ENCODE measurements around the gene MDFI.

The MDFI gene

GRCh38 chr6:41630069-41630468 lies 8.2 kb upstream of the MDFI start:
- H3K27me3 ChIP-seq (ENCODE audit: control insufficient read depth in 5 of 5, insufficient read depth in 4 of 5, low read length in 5 of 5), result peaks cover 0 to 4% (median 0%) of the 10 kb centered on the region in 5 donors
- no peak overlapping the region for H3K27ac ChIP-seq (ENCODE audit: low read depth, low read length)
- H3K4me3 ChIP-seq (ENCODE audit: low read depth in 1 of 5, low read length in 5 of 5), result no peak overlapping the region
- peaks cover 6 to 33% (median 25%) of the 10 kb centered on the region in 5 donors for H3K4me1 ChIP-seq (ENCODE audit: control insufficient read depth in 5 of 5, insufficient read depth in 5 of 5, low read length in 5 of 5)
- H3K36me3 ChIP-seq (ENCODE audit: control insufficient read depth in 5 of 5, insufficient read depth in 5 of 5, low read length in 5 of 5), result no peaks in the 10 kb centered on the region
- no peaks in the 10 kb centered on the region for H3K9me3 ChIP-seq (ENCODE audit: control insufficient read depth in 5 of 5, low read length in 5 of 5)
- H3K9ac ChIP-seq (ENCODE audit: low read length in 5 of 5), result no peak overlapping the region

- no peaks in the 10 kb centered on the region for H3K36me3 ChIP-seq (ENCODE audit: control insufficient read depth in 5 of 5, insufficient read depth in 5 of 5, low read length in 5 of 5)
- H3K27me3 ChIP-seq (ENCODE audit: control insufficient read depth in 5 of 5, insufficient read depth in 4 of 5, low read length in 5 of 5), result peaks cover 0 to 4% (median 0%) of the 10 kb centered on the region in 5 donors
- H3K9me3 ChIP-seq (ENCODE audit: control insufficient read depth in 5 of 5, low read length in 5 of 5), result no peaks in the 10 kb centered on the region
- H3K27ac ChIP-seq (ENCODE audit: low read depth, low read length), result no peak overlapping the region
- peaks cover 2 to 30% (median 22%) of the 10 kb centered on the region in 5 donors for H3K4me1 ChIP-seq (ENCODE audit: control insufficient read depth in 5 of 5, insufficient read depth in 5 of 5, low read length in 5 of 5)
- H3K4me3 ChIP-seq (ENCODE audit: low read depth in 1 of 5, low read length in 5 of 5), result no peak overlapping the region
- H3K9ac ChIP-seq (ENCODE audit: low read length in 5 of 5), result no peak overlapping the region
Measured at GRCh38 chr6:41630946-41631345, 7.3 kb upstream of the MDFI start.

- H3K4me1 ChIP-seq (ENCODE audit: control insufficient read depth in 5 of 5, insufficient read depth in 5 of 5, low read length in 5 of 5), result peaks cover 0 to 39% (median 30%) of the 10 kb centered on the region in 5 donors
- peaks cover 0 to 12% (median 6%) of the 10 kb centered on the region in 5 donors for H3K27me3 ChIP-seq (ENCODE audit: control insufficient read depth in 5 of 5, insufficient read depth in 4 of 5, low read length in 5 of 5)
- H3K27ac ChIP-seq (ENCODE audit: low read depth, low read length), result no peak overlapping the region
- H3K9ac ChIP-seq (ENCODE audit: low read length in 5 of 5), result no peak overlapping the region
- no peak overlapping the region for H3K4me3 ChIP-seq (ENCODE audit: low read depth in 1 of 5, low read length in 5 of 5)
- no peaks in the 10 kb centered on the region for H3K9me3 ChIP-seq (ENCODE audit: control insufficient read depth in 5 of 5, low read length in 5 of 5)
- no peaks in the 10 kb centered on the region for H3K36me3 ChIP-seq (ENCODE audit: control insufficient read depth in 5 of 5, insufficient read depth in 5 of 5, low read length in 5 of 5)
Measured at GRCh38 chr6:41633056-41633634, 5.1 kb upstream of the MDFI start.

DNA sequence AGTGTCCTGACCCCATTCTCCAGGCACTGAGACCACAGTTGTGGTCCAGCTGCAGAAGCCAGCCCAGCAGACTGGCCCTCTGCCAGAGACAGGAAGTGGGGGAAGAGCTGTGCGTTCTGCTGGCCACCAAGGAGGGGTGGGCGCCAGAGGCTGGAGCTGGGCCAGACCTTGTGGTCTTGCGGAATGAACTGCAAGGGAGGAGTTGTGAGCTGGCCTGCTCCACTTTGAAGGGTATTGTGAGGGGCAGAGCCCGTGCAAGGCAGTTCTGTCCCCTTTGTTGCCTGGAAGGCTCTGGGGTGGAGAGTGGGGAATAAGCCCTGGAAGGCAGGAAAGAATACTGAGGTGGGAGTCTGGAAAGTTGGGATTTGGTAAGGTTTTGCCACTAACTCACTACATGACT lies 3.6 kb upstream of the MDFI start:
- Histone ChIP-seq H3K4me1 (ENCODE audit: control insufficient read depth in 5 of 5, insufficient read depth in 5 of 5, low read length in 5 of 5) (peaks cover 0 to 53% (median 43%) of the 10 kb centered on the region in 5 donors), H3K27me3 (ENCODE audit: control insufficient read depth in 5 of 5, insufficient read depth in 4 of 5, low read length in 5 of 5) (peaks cover 0 to 18% (median 10%) of the 10 kb centered on the region in 5 donors), H3K9me3 (ENCODE audit: control insufficient read depth in 5 of 5, low read length in 5 of 5) (no peaks in the 10 kb centered on the region), H3K9ac (ENCODE audit: low read length in 5 of 5) (no peak overlapping the region), H3K36me3 (ENCODE audit: control insufficient read depth in 5 of 5, insufficient read depth in 5 of 5, low read length in 5 of 5) (no peaks in the 10 kb centered on the region), H3K4me3 (ENCODE audit: low read depth in 1 of 5, low read length in 5 of 5) (no peak overlapping the region), H3K27ac (ENCODE audit: low read depth, low read length) (no peak overlapping the region)

DNA sequence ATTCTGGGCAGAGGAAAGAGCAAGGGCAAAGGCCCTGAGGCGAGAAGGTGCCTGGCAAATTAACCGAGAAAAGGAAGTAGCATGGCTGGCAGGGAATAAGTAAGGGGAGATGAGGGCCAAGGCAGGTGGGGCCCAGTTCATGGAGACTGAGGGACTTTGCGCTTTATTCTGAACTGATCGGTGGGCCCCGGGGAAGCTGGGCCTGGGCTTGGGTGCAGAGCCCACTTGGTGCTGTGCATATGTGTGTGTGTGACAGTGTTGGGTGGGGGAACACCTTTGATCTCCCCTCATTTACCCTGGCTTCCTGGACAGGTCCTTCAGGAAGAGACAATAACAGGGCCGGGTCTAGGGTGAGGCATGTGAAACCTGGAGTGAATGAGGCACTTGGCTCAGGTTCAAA lies 2.9 kb upstream of the MDFI start:
- H3K9ac ChIP-seq (ENCODE audit: low read length in 5 of 5), result no peak overlapping the region
- H3K9me3 ChIP-seq (ENCODE audit: control insufficient read depth in 5 of 5, low read length in 5 of 5), result no peaks in the 10 kb centered on the region
- H3K27ac ChIP-seq (ENCODE audit: low read depth, low read length), result peak overlapping the region; percentile 16
- H3K27me3 ChIP-seq (ENCODE audit: control insufficient read depth in 5 of 5, insufficient read depth in 4 of 5, low read length in 5 of 5), result peaks cover 0 to 24% (median 11%) of the 10 kb centered on the region in 5 donors
- H3K36me3 ChIP-seq (ENCODE audit: control insufficient read depth in 5 of 5, insufficient read depth in 5 of 5, low read length in 5 of 5), result no peaks in the 10 kb centered on the region
- no peak overlapping the region for H3K4me3 ChIP-seq (ENCODE audit: low read depth in 1 of 5, low read length in 5 of 5)
- H3K4me1 ChIP-seq (ENCODE audit: control insufficient read depth in 5 of 5, insufficient read depth in 5 of 5, low read length in 5 of 5), result peaks cover 0 to 60% (median 51%) of the 10 kb centered on the region in 5 donors

DNA sequence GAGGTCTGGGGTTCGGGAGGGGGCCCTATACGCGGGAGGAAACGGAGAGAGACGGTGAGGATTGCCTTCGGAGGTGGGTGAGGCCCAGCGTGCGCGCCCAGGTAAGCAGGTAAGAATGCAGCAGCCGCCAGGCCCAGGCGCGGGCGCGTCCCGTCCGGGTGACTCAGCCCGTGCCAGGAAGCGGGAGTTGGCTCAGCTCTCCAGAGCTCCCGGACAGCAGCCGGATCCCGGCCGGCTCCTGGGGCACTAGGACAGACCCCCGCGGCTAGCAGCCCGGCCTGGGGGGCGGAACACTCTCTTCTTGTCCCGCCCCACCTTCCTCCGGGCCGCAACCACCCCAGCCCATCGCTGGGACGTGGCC lies 1.5 kb upstream of the MDFI start:
- Histone ChIP-seq H3K27me3 (ENCODE audit: control insufficient read depth in 5 of 5, insufficient read depth in 4 of 5, low read length in 5 of 5) (peaks cover 0 to 24% (median 11%) of the 10 kb centered on the region in 5 donors), H3K9ac (ENCODE audit: low read length in 5 of 5) (peak overlapping the region in 3 of 5 donors; percentile 55 to 82 (median 60)), H3K36me3 (ENCODE audit: control insufficient read depth in 5 of 5, insufficient read depth in 5 of 5, low read length in 5 of 5) (no peaks in the 10 kb centered on the region), H3K4me1 (ENCODE audit: control insufficient read depth in 5 of 5, insufficient read depth in 5 of 5, low read length in 5 of 5) (peaks cover 2 to 74% (median 58%) of the 10 kb centered on the region in 5 donors), H3K9me3 (ENCODE audit: control insufficient read depth in 5 of 5, low read length in 5 of 5) (no peaks in the 10 kb centered on the region), H3K4me3 (ENCODE audit: low read depth in 1 of 5, low read length in 5 of 5) (peak overlapping the region in 4 of 5 donors; percentile 6 to 65 (median 62)), H3K27ac (ENCODE audit: low read depth, low read length) (peak overlapping the region; percentile 45)

DNA sequence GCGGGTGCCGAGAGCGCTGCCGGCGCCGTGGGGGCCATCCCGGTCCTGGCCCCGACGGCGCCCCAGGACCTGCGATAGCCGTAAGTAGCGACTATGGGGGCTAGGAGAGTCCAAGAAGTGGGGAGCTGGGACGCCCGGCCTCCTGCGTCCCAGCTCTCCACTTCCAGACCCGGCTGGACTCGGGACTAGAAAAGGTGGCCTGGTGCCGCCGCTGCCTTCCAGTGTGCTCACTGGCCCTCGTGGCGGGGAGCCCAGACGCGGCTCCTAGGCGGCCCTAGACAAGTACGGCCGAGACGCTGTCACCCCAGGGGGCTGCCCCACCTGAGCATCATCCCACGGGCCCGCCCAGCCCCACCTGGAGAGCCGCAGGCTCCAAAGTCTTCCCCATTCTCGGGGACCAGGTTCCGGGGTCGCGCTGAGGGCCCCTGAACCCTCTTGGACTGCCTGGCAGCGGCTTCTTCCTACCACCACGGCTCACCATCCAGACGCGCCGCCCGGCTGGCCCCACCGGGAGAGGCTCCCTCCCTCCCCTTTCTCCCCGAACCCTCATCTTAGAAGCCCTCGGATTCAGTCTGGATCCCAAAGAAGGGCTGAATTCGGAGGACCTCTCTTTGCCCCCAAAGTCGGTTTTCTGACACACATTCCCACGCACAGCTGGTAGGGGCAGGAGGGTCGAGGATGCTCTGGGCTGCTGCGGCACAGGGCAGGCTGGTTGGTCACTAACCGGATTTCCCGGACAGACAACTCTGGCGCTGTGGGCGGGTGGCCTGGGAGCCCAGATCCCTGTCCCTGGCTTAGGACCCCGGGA lies 870 bp upstream of the MDFI start:
- Histone ChIP-seq H3K4me3 (ENCODE audit: low read depth in 1 of 5, low read length in 5 of 5) (peak overlapping the region in 4 of 5 donors; percentile 53 to 65 (median 62)), H3K27me3 (ENCODE audit: control insufficient read depth in 5 of 5, insufficient read depth in 4 of 5, low read length in 5 of 5) (peaks cover 0 to 24% (median 11%) of the 10 kb centered on the region in 5 donors), H3K9me3 (ENCODE audit: control insufficient read depth in 5 of 5, low read length in 5 of 5) (no peaks in the 10 kb centered on the region), H3K9ac (ENCODE audit: low read length in 5 of 5) (peak overlapping the region in 3 of 5 donors; percentile 55 to 82 (median 60)), H3K36me3 (ENCODE audit: control insufficient read depth in 5 of 5, insufficient read depth in 5 of 5, low read length in 5 of 5) (no peaks in the 10 kb centered on the region), H3K27ac (ENCODE audit: low read depth, low read length) (peak overlapping the region; percentile 45), H3K4me1 (ENCODE audit: control insufficient read depth in 5 of 5, insufficient read depth in 5 of 5, low read length in 5 of 5) (peaks cover 2 to 80% (median 62%) of the 10 kb centered on the region in 5 donors)

- peaks cover 5 to 90% (median 71%) of the 10 kb centered on the region in 5 donors for H3K4me1 ChIP-seq (ENCODE audit: control insufficient read depth in 5 of 5, insufficient read depth in 5 of 5, low read length in 5 of 5)
- H3K9me3 ChIP-seq (ENCODE audit: control insufficient read depth in 5 of 5, low read length in 5 of 5), result no peaks in the 10 kb centered on the region
- peaks cover 0 to 24% (median 11%) of the 10 kb centered on the region in 5 donors for H3K27me3 ChIP-seq (ENCODE audit: control insufficient read depth in 5 of 5, insufficient read depth in 4 of 5, low read length in 5 of 5)
- H3K27ac ChIP-seq (ENCODE audit: low read depth, low read length), result peak overlapping the region; percentile 45
- peak overlapping the region in 2 of 5 donors; percentile 65 to 82 for H3K9ac ChIP-seq (ENCODE audit: low read length in 5 of 5)
- no peaks in the 10 kb centered on the region for H3K36me3 ChIP-seq (ENCODE audit: control insufficient read depth in 5 of 5, insufficient read depth in 5 of 5, low read length in 5 of 5)
- H3K4me3 ChIP-seq (ENCODE audit: low read depth in 1 of 5, low read length in 5 of 5), result peak overlapping the region; percentile 53 to 66 (median 64)
Measured at GRCh38 chr6:41638935-41639808, 904 bp downstream of the MDFI start.

DNA sequence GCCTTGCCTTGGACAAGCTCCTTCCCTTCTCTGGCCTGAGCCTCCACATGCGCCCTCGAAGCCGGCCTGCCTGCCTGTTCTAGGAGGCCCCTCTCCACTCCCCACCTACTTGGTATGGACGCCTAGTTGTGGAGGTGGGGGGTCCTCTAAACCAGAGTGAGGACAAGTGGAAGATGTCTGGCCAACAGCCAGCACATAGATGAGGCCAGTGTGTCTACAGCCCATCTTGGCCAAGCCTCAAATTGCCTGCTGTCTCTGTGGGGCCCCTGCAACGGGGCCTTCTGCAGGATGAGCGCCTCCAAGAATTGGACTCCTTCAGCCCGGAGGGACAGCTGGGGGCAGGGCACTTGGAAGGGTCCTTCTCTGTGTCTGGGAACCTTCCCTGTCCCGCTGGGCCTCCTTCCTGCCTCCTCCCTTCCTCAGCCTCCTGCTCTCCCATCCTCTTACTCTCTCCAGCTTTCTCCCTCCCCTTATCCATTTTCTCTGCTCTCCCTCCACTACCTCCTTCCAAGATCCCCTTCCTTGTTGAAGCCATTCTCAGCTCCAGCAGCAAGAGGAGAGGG lies 1.6 kb downstream of the MDFI start:
- Histone ChIP-seq H3K4me1 (ENCODE audit: control insufficient read depth in 5 of 5, insufficient read depth in 5 of 5, low read length in 5 of 5) (peaks cover 5 to 90% (median 72%) of the 10 kb centered on the region in 5 donors), H3K9me3 (ENCODE audit: control insufficient read depth in 5 of 5, low read length in 5 of 5) (no peaks in the 10 kb centered on the region), H3K27ac (ENCODE audit: low read depth, low read length) (peak overlapping the region; percentile 45), H3K9ac (ENCODE audit: low read length in 5 of 5) (no peak overlapping the region), H3K36me3 (ENCODE audit: control insufficient read depth in 5 of 5, insufficient read depth in 5 of 5, low read length in 5 of 5) (no peaks in the 10 kb centered on the region), H3K27me3 (ENCODE audit: control insufficient read depth in 5 of 5, insufficient read depth in 4 of 5, low read length in 5 of 5) (peaks cover 0 to 21% (median 11%) of the 10 kb centered on the region in 5 donors), H3K4me3 (ENCODE audit: low read depth in 1 of 5, low read length in 5 of 5) (peak overlapping the region in 2 of 5 donors; percentile 31 to 65)

All from subcutaneous abdominal adipose tissue (tissue), 5 donors.